Right renal cortex interstitium (tissue), 3 donors: ENCODE data around the gene MYH7B. TPM values are rescaled to one million over a fixed set of nuclear protein-coding genes. Genes with fewer than 3 reads are reported as not detected.

Experiments
- DNase-seq, 3 donors: peaks; one replicate each; pipeline ENCODE4 v3.0.0-alpha.2; 2013; ENCODE audit warnings: low read depth in 3 of 3, low spot score in 2 of 3
- polyA plus RNA-seq, 3 donors: library from polyadenylated mRNA; unstranded; fragments of 120-200 nt; gene quantifications; one replicate each; pipeline ENCODE4 v1.2.1, GENCODE V29; 2013; ENCODE audit not compliant: insufficient read length in 3 of 3

Gene MYH7B
- under 1 TPM; 0.65 to 0.90 (median 0.88) TPM for polyA plus RNA-seq

DNA sequence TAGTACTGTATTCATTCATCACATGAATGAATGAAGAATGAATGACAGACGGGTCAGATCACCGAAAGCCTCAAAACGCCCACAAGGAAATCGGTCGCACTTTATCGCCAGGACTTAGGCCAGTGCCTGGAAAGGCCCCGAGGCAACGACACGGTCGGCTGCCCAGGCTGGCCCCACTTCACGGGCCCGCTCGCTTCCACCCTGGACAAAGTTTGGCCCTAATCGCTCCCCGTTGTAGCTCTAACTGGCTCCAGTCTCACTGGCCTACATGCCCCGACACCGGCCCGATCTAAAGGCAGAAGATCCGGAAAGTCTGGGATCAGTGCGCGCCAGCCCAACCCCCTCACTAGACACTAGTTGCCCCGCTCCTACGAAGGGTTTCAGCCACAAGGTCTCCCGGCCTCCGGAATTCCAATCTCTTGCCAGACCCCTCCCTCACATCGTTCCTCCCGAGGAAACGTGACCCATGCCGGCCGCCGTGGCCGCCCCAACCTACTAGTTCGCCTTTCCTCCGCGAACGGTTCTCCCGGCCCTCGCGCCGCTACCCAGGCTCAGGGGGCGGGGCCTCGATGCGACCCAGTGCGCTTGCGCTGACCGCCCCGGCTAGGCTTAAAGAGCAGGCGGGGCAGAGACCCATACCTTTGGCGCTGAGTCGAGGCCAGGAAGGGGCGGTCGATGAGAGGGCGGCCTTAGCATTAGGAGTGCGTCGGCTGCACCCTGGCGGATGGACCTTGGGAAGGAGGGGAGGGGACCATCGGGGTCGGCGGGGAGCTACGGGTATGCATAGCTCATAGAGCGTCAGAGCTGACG is at the start of gene MYH7B, which contains the start of gene GSS:
MYH7B (plus strand) TSS at position 638 of the 810 bp plus-strand sequence. CDS start 22,138 bp downstream, outside the sequence.
GSS (minus strand) TSS at position 576 of the 810 bp plus-strand sequence. CDS start 3,954 bp downstream, outside the sequence.
- peak; percentile 87 to 94 (median 94) for DNase-seq

DNA sequence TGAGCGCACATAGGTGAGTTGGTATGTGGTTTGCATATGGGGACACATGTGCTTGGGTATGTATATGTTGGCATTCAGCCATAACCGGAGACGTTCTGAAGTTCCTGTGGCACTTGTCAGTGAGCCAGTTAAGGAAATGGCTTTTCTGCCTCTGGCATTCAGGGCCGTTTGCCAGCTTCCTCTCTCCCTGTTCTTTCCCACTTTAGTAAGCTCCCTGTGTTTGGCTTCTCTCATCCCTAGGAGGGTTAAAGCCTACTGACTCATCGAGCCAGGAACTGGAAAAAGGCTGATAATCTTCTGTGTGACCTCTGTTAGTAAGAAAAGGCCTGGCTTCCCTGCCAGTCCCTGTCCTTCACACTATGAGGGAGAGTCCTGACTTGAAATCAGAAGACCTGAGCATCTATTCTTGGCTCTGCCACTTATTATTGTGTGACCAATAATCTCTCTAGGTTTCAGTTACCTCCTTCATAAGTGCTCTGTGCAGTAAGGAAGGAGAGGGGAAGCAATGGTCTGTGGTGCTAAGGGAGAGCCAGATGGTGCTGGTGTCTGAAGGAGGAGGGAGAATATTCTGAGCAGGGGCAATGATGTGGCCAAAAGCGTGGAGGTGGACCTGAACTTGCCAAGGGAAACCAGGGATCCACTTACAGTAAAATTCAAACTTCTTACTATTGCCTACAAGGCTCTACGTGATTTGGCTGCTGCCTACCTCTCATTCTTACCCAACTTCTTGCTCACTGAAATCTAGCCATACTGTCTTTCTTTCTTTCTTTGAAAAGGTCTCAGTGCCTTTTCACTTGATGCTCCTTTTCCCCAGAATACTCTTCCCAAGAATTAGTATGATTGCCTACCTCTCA is 47.8 kb upstream of the MYH7B start:
- peak in 1 of 3 donors; percentile 7 for DNase-seq

DNA sequence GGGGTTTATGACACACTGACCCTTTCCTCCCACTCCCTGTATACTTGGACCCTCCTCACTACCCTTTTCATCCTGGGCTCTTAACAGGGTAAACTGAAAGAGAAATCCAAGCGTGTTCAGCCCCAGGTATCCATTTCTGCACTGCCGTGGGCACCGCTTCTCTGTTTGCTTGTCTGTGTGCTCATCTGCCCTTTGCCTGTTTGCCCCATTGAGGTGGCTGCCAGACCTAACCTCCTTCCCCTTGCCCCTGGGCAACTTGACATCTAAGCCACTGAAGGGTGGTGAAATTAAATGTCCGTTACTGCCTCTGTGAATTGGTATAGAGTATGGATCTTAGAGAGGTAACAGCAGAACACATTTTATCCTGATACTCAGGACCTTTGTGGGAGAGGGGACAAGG is 40.5 kb upstream of the MYH7B start:
- DNase-seq, result no peak

DNA sequence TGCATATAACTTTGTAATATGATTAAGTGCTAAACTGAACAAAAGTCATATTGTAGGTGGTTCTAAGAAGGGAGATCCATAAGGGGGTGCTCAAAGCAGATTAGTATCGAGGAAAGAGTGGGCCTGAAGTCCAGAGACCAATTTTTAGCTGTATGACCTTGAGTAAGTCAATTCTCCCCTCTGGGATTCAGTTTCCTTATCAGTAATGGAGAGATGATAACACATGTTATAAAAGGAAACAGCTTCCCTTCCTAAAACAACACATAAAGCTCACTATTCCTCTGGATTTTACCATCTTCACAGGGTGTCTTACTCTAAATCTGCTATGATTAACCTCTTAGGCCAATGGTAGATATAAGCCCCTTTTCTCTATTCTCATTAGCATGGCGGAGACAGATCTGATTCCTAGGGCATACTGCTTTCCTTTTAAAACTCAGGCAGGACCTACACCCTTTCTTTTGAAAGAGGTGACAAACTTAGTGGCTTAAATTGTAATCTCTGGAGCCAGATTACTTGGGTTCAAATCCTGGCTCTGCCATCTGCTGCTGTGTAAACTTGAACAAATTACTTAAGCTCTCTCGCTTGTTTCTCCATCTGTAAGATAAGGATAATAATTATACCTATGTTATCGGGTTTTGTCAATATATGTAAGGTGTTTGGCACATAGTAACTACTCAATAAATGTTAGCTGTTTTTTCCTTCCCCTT is 39.8 kb upstream of the MYH7B start:
- DNase-seq, result no peak

DNA sequence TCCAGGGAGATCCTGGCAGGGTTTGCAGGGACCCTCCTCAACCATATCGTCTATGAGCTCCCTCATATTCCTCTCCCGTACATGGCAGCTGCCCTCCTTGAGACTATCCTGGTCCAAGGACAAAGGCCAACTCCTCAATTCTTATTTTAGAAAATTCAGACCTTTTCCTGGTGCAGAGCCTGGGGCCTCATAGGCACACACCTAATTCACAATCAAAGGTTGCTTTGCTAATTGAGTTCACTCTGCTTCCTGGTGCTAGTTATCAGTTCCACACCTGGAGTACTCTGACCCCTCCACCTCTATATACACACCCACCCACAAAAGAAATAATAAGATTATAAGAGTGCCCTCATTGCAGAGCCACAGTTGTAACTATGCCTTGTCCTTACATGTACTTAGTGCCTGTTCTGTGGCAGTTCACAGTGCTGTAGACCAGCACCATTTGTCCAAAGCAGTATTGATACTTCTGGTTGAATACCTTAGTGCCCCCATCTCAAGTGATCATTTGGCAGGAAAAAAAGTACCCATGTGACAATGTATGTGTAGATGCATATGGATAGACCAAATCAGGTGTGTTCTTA is 38.8 kb upstream of the MYH7B start:
- no peak for DNase-seq

DNA sequence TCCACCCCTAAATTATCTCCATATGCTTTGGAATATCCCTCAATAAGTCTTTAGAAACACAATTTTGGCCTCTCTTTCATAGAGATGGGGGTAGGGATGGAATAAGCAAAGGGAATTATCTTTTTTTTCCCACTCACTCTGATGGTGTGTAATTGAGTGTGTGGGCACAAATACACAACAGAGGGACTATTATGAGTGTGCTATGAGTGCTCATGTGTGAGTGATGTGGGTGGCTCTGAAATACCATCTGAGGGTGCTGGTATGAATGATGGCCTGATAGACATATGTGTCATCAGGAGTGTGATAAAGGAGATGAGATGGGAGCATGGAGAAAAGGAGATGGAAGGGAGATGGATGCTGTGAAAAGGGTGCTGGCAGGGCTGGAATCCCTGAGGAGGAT is 35.6 kb upstream of the MYH7B start:
- no peak for DNase-seq

DNA sequence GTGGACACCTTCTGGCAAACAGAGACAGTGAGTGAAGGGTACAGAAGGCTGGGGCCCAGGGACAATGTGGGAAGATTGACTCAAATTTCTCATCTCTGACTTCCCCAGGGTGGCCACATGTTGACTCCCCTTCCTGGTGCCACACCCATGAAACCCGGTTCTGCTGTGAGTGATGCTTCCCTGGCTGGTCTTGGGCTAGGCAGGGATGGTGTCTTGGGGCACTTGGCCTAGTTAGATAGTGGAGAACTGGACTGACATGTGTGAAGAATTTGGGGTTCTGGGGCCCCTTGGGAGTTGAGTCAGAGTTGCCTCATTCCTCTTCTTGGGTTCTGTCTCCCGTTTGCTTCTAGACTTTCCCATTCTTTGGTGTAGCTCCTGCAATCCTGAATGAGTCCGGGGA is 34.2 kb upstream of the MYH7B start:
- DNase-seq, result no peak

DNA sequence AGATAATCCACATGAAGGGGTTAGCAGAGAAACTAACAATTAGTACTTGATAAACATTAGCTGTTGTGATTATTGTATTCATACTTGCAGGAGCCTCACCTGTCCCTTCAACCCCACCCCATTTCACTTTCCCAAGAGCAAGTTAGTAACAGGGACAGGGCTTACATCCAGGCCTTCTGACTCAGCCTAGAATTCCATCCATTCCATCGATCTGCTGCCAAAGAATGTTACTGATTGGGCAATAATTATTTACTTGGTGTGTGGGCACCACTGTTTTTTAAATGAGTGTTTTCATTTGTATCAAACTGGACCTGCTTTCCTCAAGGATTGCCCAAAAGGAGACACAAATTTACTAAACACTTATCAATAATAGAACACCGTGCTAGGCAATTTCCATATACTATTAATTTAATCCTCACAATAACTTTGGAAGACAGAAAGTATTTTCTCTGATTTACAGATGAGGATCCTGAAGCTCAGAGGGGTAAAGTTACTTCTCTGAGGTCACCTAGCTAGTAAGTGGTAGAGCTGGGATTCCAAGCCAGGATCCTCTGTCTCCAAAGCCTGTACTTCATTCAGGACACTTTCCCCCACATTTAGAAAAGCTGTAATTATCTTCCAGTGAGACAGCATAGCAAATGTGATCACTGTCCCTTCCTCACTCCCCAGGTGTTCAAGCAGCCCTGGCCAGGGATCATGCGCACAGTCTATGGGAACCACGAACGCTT is 32.9 kb upstream of the MYH7B start:
- DNase-seq, result no peak

DNA sequence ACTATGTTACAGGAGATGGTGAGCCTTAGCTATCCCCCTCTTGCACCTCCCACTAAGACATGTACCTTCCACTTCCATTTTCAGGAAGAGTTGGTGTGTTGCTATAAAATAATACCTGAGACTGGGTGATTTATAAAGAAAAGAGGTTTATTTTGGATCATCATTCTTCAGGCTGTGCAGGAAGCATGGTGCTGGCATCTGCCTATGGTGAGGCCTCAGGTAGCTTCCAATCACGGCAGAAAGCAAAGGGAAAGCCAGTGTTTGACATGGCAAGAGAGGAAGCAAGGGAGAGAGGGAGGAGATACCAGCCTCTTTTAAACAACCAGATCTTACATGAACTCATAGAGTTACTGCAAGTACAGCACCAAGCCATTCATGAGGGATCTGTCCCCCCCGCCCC is 32.3 kb upstream of the MYH7B start:
- DNase-seq, result no peak

DNA sequence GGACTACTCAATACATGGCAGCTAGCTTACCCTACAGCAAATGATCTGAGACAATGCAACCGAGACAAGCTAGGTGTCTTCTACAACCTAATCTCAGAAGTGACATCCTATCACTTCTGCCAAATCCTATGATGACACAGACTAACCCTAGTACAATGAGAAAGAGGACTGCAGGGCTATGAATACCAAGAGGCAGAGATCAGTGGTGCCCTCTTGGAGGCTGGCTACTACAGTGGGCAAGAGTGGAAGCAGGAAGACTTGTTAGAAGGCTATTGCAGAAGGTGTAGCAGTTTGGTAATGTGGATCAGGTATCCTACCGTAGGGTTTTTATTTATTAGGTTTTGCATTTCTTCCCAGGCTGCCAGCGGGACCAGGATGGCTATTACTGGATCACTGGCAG is 30.3 kb upstream of the MYH7B start:
- DNase-seq, result no peak

DNA sequence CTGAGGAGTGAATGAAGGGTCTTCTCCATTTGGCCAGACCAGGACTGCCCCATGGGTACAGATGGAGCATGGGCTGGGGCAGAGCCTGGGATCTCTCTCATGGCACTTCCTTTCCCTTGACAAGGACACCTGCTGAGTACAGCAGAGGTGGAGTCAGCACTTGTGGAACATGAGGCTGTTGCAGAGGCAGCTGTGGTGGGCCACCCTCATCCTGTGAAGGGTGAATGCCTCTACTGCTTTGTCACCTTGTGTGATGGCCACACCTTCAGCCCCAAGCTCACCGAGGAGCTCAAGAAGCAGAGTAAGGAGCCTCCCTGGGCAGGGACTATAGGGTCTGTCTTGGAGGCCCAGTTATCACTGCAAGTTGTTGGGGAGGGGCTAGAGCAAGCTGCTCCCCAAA is 29.7 kb upstream of the MYH7B start:
- DNase-seq, result no peak

DNA sequence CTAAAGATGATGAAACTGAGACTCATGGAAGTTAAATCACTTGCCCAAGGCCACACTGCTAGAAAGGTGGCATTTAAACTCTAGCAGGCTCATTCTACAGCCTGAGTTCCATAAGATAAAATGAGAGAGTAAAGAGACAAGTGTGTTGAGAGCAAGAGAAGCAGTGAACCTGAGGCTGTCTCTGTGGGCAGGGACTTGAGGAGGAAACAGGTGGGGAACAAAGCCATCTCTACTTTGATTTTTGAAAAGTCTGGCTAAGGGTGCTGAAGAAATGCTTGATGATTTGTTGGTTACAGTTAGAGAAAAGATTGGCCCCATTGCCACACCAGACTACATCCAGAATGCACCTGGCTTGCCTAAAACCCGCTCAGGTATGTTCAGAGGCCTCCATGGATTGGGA is 29.1 kb upstream of the MYH7B start:
- DNase-seq, result no peak

DNA sequence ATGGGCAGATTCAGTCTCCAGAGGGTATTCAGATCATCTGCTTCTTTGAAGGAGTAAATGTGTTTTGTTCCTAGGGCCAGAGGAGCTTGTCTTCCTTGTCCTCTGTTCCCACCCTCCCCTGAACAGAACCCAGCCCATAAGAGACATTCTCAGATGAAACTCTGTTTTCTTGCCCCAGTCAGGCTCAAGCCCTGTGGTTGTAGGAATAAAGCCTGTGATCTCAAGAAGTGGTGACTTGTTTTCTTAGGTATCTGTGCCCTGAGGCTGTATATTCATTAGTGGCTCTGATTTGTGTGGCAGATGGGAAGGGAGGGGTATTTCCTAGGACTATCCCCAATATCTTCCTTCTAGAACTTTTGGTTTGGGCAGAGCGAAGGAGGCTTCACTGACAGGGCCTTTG is 27.9 kb upstream of the MYH7B start:
- DNase-seq, result no peak

DNA sequence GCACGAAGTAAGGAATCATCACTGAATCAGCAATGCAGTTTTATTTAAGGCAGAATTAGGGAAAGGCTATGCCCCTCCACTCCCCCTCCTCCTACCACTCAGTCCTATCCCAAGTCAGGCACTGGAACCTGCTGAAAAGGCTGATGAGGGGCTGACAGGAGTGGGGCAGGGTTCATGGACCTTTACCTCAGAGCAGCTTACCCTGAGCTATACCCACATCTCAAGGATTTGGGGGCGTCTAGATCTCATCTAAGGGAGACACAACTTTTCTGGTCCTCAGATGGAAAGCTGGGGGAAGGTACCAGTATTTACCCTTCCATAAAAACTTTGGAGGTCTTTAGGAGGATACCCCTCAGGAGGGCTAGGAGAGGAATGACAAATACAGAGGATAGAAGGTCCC is 27.3 kb upstream of the MYH7B start:
- DNase-seq, result no peak

DNA sequence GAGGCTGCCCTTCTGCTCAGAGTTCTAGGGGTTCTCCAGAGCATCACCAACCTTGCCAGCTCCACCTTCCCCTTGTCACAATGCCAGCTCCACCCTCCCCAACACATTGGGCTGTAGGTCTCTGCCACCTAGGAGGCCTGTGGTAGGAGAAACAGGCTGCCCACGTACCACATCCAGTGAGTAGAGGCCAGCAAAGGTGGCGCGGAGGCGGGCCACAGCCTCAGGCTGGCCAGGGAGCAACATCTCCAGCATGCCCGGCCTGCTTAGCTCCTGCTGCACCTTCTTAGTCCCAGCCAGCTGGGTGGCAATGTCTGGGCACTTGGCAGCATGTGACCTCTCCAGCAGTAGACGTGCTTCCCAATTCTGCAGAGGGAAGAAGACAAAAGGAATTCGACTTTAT is 23.9 kb upstream of the MYH7B start:
- no peak for DNase-seq

DNA sequence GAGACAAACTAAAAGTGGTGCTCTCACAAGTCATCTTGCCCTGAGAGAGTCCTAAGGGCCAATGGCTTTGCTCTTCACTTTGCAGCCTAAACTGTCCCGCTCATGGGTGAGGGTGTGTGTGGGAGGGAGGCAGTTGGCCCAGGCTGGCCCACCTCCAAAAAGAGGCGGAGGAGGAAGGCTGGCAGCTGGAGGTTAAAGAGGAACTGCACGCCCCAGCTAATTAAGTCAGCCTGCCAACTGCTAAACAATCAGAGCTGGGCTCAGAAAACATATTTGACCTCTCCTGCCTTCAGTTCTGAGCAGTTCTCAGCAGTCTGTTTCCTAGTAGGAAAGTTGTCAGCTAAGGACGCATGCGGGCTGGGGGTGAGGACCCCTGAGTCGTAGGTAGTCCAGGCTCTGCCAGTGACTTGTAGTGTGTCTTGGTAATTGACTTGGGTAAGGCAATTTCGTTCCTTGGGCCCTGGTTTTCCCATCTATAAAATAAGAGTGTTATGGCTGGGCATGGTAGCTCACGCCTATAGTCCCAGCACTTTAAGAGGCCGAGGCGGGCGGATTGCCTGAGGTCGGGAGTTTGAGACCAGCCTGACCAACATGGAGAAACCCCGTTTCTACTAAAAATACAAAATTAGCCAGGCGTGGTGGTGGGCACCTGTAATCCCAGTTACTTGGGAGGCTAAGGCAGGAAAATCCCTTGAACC is 17.1 kb upstream of the MYH7B start:
- no peak for DNase-seq

DNA sequence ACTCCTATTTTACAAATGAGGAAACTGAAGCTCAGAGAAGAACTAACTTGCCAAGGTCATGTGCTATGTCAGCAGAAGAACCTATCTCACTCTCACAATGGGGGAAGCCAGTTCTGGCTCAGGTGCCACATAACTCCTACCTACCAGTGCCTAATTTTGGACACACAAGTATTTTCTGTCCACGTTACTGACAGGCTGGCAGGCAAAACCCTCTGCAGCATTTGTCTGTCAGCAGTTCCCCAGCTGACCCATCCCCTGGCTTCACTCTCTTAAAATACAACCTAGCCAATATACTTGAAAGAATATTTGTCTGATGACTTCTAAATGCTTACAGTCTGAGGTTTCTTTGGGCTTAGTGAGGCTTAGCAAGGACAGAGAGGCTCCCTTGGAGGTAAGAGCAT is 15.6 kb upstream of the MYH7B start:
- DNase-seq, result no peak

DNA sequence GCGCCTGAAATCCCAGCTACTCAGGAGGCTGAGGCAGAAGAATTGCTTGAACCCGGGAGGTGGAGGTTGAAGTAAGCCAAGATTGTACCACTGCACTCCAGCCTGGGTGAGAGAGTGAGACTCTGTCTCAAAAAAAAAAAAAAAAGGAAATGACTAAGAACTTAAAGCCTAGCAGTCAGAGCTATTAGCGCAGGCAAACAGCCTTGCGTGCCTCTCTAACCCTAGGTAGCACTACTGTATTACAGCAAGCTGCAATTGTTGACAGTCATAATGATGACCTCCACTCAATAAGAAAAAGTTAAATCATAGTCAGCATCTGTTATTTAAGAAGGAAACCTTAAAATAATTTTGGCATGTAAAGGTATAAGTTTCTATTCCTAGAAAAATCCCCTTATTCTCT is 14.4 kb upstream of the MYH7B start:
- DNase-seq, result no peak

DNA sequence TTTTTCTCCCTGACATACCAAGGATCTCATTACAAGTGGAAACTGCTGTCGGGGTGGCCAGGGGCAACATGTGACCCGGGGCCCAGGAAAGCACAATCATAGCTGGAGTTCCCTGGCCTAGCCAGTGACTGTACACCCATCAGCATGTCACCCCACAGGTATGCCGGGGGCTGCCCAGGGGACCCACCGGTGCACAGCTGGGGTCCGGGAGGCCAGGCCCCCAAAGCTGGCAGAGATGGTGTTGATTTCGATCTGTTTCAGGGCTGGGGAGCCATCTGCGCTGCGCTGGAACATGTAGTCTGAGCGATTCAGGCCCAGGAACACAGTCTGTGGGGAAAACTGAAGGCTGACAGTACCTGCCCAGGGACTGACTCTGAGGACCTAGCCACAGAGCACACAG is 13.4 kb upstream of the MYH7B start:
- no peak for DNase-seq
